Esophagus muscularis mucosa (tissue), 4 donors: Measurements from ENCODE around the gene SLC17A6. TPM values are rescaled to one million over a fixed set of nuclear protein-coding genes. Genes with fewer than 3 reads are reported as not detected.

Experiments
- DNase-seq: peaks from one replicate; pipeline ENCODE4 v3.0.0-alpha.2; 2017; ENCODE audit errors: extremely low spot score
- H3K27ac ChIP-seq, 4 donors: fragments of 200-600 bp; sonication (generic); replicated peaks in 1 of 4; 1 replicate in 3 of 4; 2 replicates in 1 of 4; pipeline ENCODE4 v1.5.1; 2016 to 2019; ENCODE audit warnings: mild to moderate bottlenecking in 1 of 4
- H3K27me3 ChIP-seq, 4 donors: fragments of 200-600 bp; sonication (generic); one replicate each; pipeline versions ENCODE4 v1.5.1 to v1.6.0; 2016 to 2019
- H3K36me3 ChIP-seq, 4 donors: fragments of 200-600 bp; sonication (generic); one replicate each; pipeline ENCODE4 v1.5.1; 2016 to 2019
- H3K4me1 ChIP-seq, 4 donors: fragments of 200-600 bp; sonication (generic); one replicate each; pipeline ENCODE4 v1.5.1; 2016 to 2019
- H3K4me3 ChIP-seq, 4 donors: fragments of 200-600 bp; sonication (generic); 1 replicate in 2 of 4; 2 replicates in 2 of 4; pipeline ENCODE4 v1.5.1; 2016 to 2019; ENCODE audit warnings: mild to moderate bottlenecking in 4 of 4, moderate library complexity in 1 of 4
- H3K9me3 ChIP-seq, 4 donors: fragments of 200-600 bp; sonication (generic); 1 replicate in 3 of 4; 2 replicates in 1 of 4; pipeline ENCODE4 v1.5.1; 2016 to 2019
- CTCF ChIP-seq, 3 experiments: fragments of 200-600 bp in 2 of 3; fragments of 450-650 bp in 1 of 3; sonication (generic) in 2 of 3; IDR thresholded peaks; one replicate each; pipeline ENCODE4 v1.5.1; 2017 to 2019; ENCODE audit warnings: antibody characterized with exemption in 3 of 3, mild to moderate bottlenecking in 2 of 3, moderate library complexity in 1 of 3
- EP300 ChIP-seq: sonication (generic); formaldehyde crosslinking; IDR thresholded peaks from one replicate; pipeline ENCODE4 v1.6.1; 2017; ENCODE audit warnings: antibody characterized with exemption
- POLR2A ChIP-seq: fragments of 450-650 bp; IDR thresholded peaks from one replicate; pipeline ENCODE4 v1.6.1; 2017; ENCODE audit warnings: antibody characterized with exemption, moderate library complexity, mild to moderate bottlenecking, low read depth
- POLR2AphosphoS5 ChIP-seq, 2 donors: sonication (generic); formaldehyde crosslinking; IDR thresholded peaks; one replicate each; pipeline ENCODE4 v1.6.1; 2017; ENCODE audit warnings: antibody characterized with exemption in 2 of 2
- WGBS: methylation state at CpG from one replicate; pipeline ENCODE4 v1.1.5; 2018; 5-methylcytosine and 5-hydroxymethylcytosine counted together
- intact Hi-C: fragments of 100-400 bp; cut with DNase I; formaldehyde crosslinking; loops from one replicate; pipeline ENCODE4 v1.15.1; 2023
- total RNA-seq, 4 donors: library from RNA; depleted of rRNA; stranded (reverse); fragments of >200 nt; gene quantifications; one replicate each; pipeline versions ENCODE4 v1.1.0 to v1.2.1, GENCODE V29; 2016

The SLC17A6 gene
- total RNA-seq, 4 donors from 2014 or later: not detected

- TF ChIP-seq POLR2A (no peak), CTCF (IDR thresholded peaks at IDR 0.05) (no peak), POLR2AphosphoS5 (IDR thresholded peaks at IDR 0.05) (no peak), EP300 (no peak)
These were observed 69.1 kb downstream of the SLC17A6 start for GRCh38 chr11:22407267-22407666.

GRCh38 chr11:22407921-22408320 is 69.7 kb downstream of the SLC17A6 start:
- DNase-seq: no peak
- 73% methylated on average over 2 of the region's 2 CpGs for WGBS
- intact Hi-C loops: no loop called here
- TF ChIP-seq EP300: no peak
- TF ChIP-seq POLR2AphosphoS5 (IDR thresholded peaks at IDR 0.05): no peak
- TF ChIP-seq CTCF (IDR thresholded peaks at IDR 0.05): no peak
- no peak for TF ChIP-seq POLR2A
- Histone ChIP-seq H3K4me1 (no peaks in the 10 kb centered on the region), H3K27me3 (no peaks in the 10 kb centered on the region), H3K4me3 (no peak overlapping the region), H3K36me3 (no peaks in the 10 kb centered on the region), H3K27ac (no peak overlapping the region), H3K9me3 (no peaks in the 10 kb centered on the region)

More at GRCh38 chr11:22407267-22407666, 69.1 kb downstream of the SLC17A6 start:
- Histone ChIP-seq H3K27ac (no peak overlapping the region), H3K9me3 (no peaks in the 10 kb centered on the region), H3K4me3 (no peak overlapping the region), H3K27me3 (no peaks in the 10 kb centered on the region), H3K36me3 (no peaks in the 10 kb centered on the region), H3K4me1 (no peaks in the 10 kb centered on the region)
- WGBS: 100% methylated on average over 1 of the region's 1 CpG
- no peak for DNase-seq
- intact Hi-C loops: no loop called here

GRCh38 chr11:22415476-22415875 is 77.3 kb downstream of the SLC17A6 start:
- Histone ChIP-seq H3K9me3 (no peaks in the 10 kb centered on the region), H3K27ac (no peak overlapping the region), H3K27me3 (no peaks in the 10 kb centered on the region), H3K4me3 (no peak overlapping the region), H3K4me1 (no peaks in the 10 kb centered on the region), H3K36me3 (no peaks in the 10 kb centered on the region)
- DNase-seq: no peak
- TF ChIP-seq POLR2A (no peak), EP300 (no peak), CTCF (IDR thresholded peaks at IDR 0.05) (no peak), POLR2AphosphoS5 (IDR thresholded peaks at IDR 0.05) (no peak)
- intact Hi-C loops: no loop called here
- WGBS: 68% methylated on average over 4 of the region's 4 CpGs

GRCh38 chr11:22416462-22416861 is 78.3 kb downstream of the SLC17A6 start:
- WGBS: 60% methylated on average over 4 of the region's 4 CpGs
- no peak overlapping the region for H3K27ac ChIP-seq
- intact Hi-C loops: no loop called here
- no peaks in the 10 kb centered on the region for H3K27me3 ChIP-seq
- DNase-seq: no peak
- H3K4me3 ChIP-seq: no peak overlapping the region
- no peak for TF ChIP-seq POLR2AphosphoS5 (IDR thresholded peaks at IDR 0.05)
- TF ChIP-seq POLR2A: no peak
- TF ChIP-seq CTCF (IDR thresholded peaks at IDR 0.05): no peak
- TF ChIP-seq EP300: no peak
- no peaks in the 10 kb centered on the region for H3K9me3 ChIP-seq
- no peaks in the 10 kb centered on the region for H3K4me1 ChIP-seq
- H3K36me3 ChIP-seq: no peaks in the 10 kb centered on the region

GRCh38 chr11:22426915-22427314 is 88.7 kb downstream of the SLC17A6 start:
- DNase-seq: no peak
- Histone ChIP-seq H3K9me3 (no peaks in the 10 kb centered on the region), H3K4me1 (no peaks in the 10 kb centered on the region), H3K27ac (no peak overlapping the region), H3K4me3 (no peak overlapping the region), H3K27me3 (peaks cover 0 to under 1% (median 0%) of the 10 kb centered on the region in 4 donors), H3K36me3 (no peaks in the 10 kb centered on the region)
- intact Hi-C loops: no loop called here
- 82% methylated on average over 1 of the region's 1 CpG for WGBS
- TF ChIP-seq EP300 (no peak), POLR2AphosphoS5 (IDR thresholded peaks at IDR 0.05) (no peak), CTCF (IDR thresholded peaks at IDR 0.05) (no peak), POLR2A (no peak)
